ENCODE results near the gene TMEM151B. TPM values are rescaled to one million over a fixed set of nuclear protein-coding genes. Genes with fewer than 3 reads are reported as not detected.

The TMEM151B gene
- polyA plus RNA-seq, 1 of the 3 experiments (the other 2 are of a cell fraction), result 0.05 TPM

DNA sequence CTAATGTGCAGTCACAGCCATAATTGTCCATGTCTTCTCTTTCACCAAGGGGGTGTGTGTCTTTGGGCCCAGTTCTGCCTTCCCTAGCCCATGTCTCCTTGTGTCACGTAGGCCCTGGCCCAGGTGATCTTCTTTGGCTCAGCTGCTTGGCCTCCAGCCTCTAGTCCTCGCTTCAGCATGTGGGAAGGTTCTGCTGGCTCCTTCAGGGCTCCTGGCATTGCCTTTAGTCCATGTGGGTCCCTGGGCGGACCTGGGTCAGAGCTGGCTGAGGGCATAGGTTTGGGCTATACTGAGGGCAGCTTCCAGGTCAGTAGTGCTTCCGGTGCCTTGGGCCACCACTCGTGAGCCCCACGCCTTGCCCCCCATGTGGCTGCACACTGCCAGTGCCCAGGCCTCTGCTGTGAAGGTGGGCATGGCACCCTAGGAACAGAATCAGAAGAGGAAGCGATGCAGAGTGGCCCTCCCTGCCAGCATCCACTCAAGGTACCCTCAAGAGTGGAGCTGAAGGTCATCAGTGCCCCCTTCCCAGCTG lies 30.1 kb downstream of the TMEM151B start:
- H3K9me3 ChIP-seq, result no peaks in the 10 kb centered on the region
- CTCF ChIA-PET, result interaction anchor here (1.4 to 16.5 kb wide), 3 partner anchors 12 to 39 kb away, joined by 4 to 238 read pairs (median 22); partner anchors contain the start of genes AARS2, NFKBIE and TMEM151B
- POLR2A ChIA-PET, result no interaction called here

GRCh38 chr6:44301106-44301505 lies 30.9 kb downstream of the TMEM151B start:
- peaks cover 5 to 41% of the 10 kb centered on the region in 2 experiments for H3K36me3 ChIP-seq (replicated peaks in 1 of 2; ENCODE audit: control insufficient read depth in 1 of 2, insufficient read depth in 2 of 2, low read length in 1 of 2)
- peaks cover 0 to 15% of the 10 kb centered on the region in 2 experiments; a peak in 1 of 4 replicates for H3K4me1 ChIP-seq (ENCODE audit: control insufficient read depth in 1 of 2, insufficient read depth in 2 of 2, low read depth in 1 of 2, low read length in 1 of 2)
- ChIA-PET POLR2A (no interaction called here), CTCF (interaction anchor here (0.7 to 16.5 kb wide), 5 partner anchors 12 to 80 kb away, joined by 3 to 238 read pairs (median 4); partner anchors contain the start of genes AARS2, NFKBIE and TMEM151B)
- H3F3A ChIP-seq (replicated peaks; ENCODE audit: insufficient read depth), result no peaks in the 10 kb centered on the region
- TF ChIP-seq POLR2AphosphoS5 (IDR thresholded peaks at IDR 0.05; ENCODE audit: low read depth, low read length) (no peak), FOXM1 (IDR thresholded peaks at IDR 0.05; ENCODE audit: low read depth) (no peak), SMC3 (IDR thresholded peaks at IDR 0.05; ENCODE audit: low read depth, low read length) (no peak), TEAD4 (IDR thresholded peaks at IDR 0.05; ENCODE audit: borderline replicate concordance, insufficient read depth) (no peak), TAF1 (IDR thresholded peaks at IDR 0.05; ENCODE audit: borderline replicate concordance, low read depth, low read length) (no peak)
- no peaks in the 10 kb centered on the region for H3K9me3 ChIP-seq
- no peaks in the 10 kb centered on the region for H3K9me2 ChIP-seq
- no peak overlapping the region for H3K9ac ChIP-seq
- H3K79me2 ChIP-seq (ENCODE audit: insufficient read depth), result no peaks in the 10 kb centered on the region
- 100% methylated on average over 1 of the region's 8 CpGs for WGBS (ENCODE audit: low lambda C conversion rate)
- DNase-seq, result no peak
- H4K20me1 ChIP-seq (ENCODE audit: insufficient read depth), result no peaks in the 10 kb centered on the region
- H3K27me3 ChIP-seq (ENCODE audit: insufficient read depth), result peaks cover 11% of the 10 kb centered on the region; the same call in 1 of the 2 replicates
- H3K4me2 ChIP-seq, result no peak overlapping the region
- no peak overlapping the region for H3K4me3 ChIP-seq (ENCODE audit: low read depth in 2 of 2, low read length in 1 of 2)
- H3K27ac ChIP-seq (ENCODE audit: low read depth in 2 of 2, low read length in 1 of 2), result no peak overlapping the region
- no peak overlapping the region for H2AFZ ChIP-seq (ENCODE audit: low read depth)

More for the DNA sequence above, 30.1 kb downstream of the TMEM151B start:
- Histone ChIP-seq H3K36me3 (replicated peaks in 1 of 2; ENCODE audit: control insufficient read depth in 1 of 2, insufficient read depth in 2 of 2, low read length in 1 of 2) (peaks cover 5 to 33% of the 10 kb centered on the region in 2 experiments), H2AFZ (ENCODE audit: low read depth) (no peak overlapping the region), H3K4me1 (ENCODE audit: control insufficient read depth in 1 of 2, insufficient read depth in 2 of 2, low read depth in 1 of 2, low read length in 1 of 2) (peaks cover 0 to 15% of the 10 kb centered on the region in 2 experiments; a peak in 1 of 4 replicates), H3K4me3 (ENCODE audit: low read depth in 2 of 2, low read length in 1 of 2) (no peak overlapping the region), H3K9me2 (no peaks in the 10 kb centered on the region), H4K20me1 (ENCODE audit: insufficient read depth) (no peaks in the 10 kb centered on the region), H3K9ac (no peak overlapping the region), H3K79me2 (ENCODE audit: insufficient read depth) (no peaks in the 10 kb centered on the region), H3K27ac (ENCODE audit: low read depth in 2 of 2, low read length in 1 of 2) (no peak overlapping the region), H3K27me3 (ENCODE audit: insufficient read depth) (peaks cover 16% of the 10 kb centered on the region; the same call in 1 of the 2 replicates), H3F3A (replicated peaks; ENCODE audit: insufficient read depth) (no peaks in the 10 kb centered on the region), H3K4me2 (no peak overlapping the region)
- DNase-seq, result no peak
- 80% methylated on average over 6 of the region's 7 CpGs for WGBS (ENCODE audit: low lambda C conversion rate)
- no peak for TF ChIP-seq MEF2A (IDR thresholded peaks at IDR 0.05; ENCODE audit: borderline replicate concordance, low read depth)
- TF ChIP-seq NFIC (IDR thresholded peaks at IDR 0.05; ENCODE audit: borderline replicate concordance), result no peak

GRCh38 chr6:44301782-44302564 lies 31.7 kb downstream of the TMEM151B start:
- Histone ChIP-seq H3K79me2 (ENCODE audit: insufficient read depth) (no peaks in the 10 kb centered on the region), H3K9me3 (no peaks in the 10 kb centered on the region), H3K27me3 (ENCODE audit: insufficient read depth) (peaks cover 3% of the 10 kb centered on the region; the same call in 1 of the 2 replicates), H3K36me3 (replicated peaks in 1 of 2; ENCODE audit: control insufficient read depth in 1 of 2, insufficient read depth in 2 of 2, low read length in 1 of 2) (peaks cover 5 to 43% of the 10 kb centered on the region in 2 experiments), H3K27ac (ENCODE audit: low read depth in 2 of 2, low read length in 1 of 2) (no peak overlapping the region), H3K4me2 (no peak overlapping the region), H3K4me1 (ENCODE audit: control insufficient read depth in 1 of 2, insufficient read depth in 2 of 2, low read depth in 1 of 2, low read length in 1 of 2) (peaks cover 0 to 10% of the 10 kb centered on the region in 2 experiments; a peak in 1 of 4 replicates), H2AFZ (ENCODE audit: low read depth) (no peak overlapping the region), H3F3A (replicated peaks; ENCODE audit: insufficient read depth) (no peaks in the 10 kb centered on the region), H3K9me2 (no peaks in the 10 kb centered on the region), H4K20me1 (ENCODE audit: insufficient read depth) (no peaks in the 10 kb centered on the region), H3K4me3 (ENCODE audit: low read depth in 2 of 2, low read length in 1 of 2) (no peak overlapping the region), H3K9ac (no peak overlapping the region)
- POLR2A ChIA-PET, result interaction anchor here (0.6 kb wide), 1 partner anchor 48 kb away, joined by 4 read pairs; no protein-coding TSS in a partner anchor
- 76% methylated on average over 4 of the region's 14 CpGs for WGBS (ENCODE audit: low lambda C conversion rate)
- no peak for DNase-seq
- CTCF ChIA-PET, result interaction anchor here (0.7 to 16.5 kb wide), 6 partner anchors 11 to 80 kb away, joined by 3 to 238 read pairs (median 4); partner anchors contain the start of genes AARS2, NFKBIE, SLC35B2 and TMEM151B
- TF ChIP-seq USF2 (IDR thresholded peaks at IDR 0.05; ENCODE audit: borderline replicate concordance, low read depth, low read length), result no peak
- no peak for TF ChIP-seq FOSL2 (IDR thresholded peaks at IDR 0.05; ENCODE audit: borderline replicate concordance, low read depth)
- TF ChIP-seq EP300 (IDR thresholded peaks at IDR 0.05; ENCODE audit: borderline replicate concordance in 1 of 2, low read depth in 1 of 2, low read length in 1 of 2), result no peak
- TF ChIP-seq RAD21 (IDR thresholded peaks at IDR 0.05; ENCODE audit: low read length), result no peak
- no peak for TF ChIP-seq GATA2 (CRISPR knock-in tag; IDR thresholded peaks at IDR 0.05)
- TF ChIP-seq CHD2 (IDR thresholded peaks at IDR 0.05; ENCODE audit: low read length, partially characterized antibody), result no peak
- TF ChIP-seq NFIC (IDR thresholded peaks at IDR 0.05; ENCODE audit: borderline replicate concordance), result no peak
- TF ChIP-seq FOXJ3 (CRISPR knock-in tag; IDR thresholded peaks at IDR 0.05), result no peak
- TF ChIP-seq MXI1 (IDR thresholded peaks at IDR 0.05; ENCODE audit: low read depth, low read length), result no peak
